Neural cell (in vitro differentiated cells): Measurements from ENCODE around the gene FHIT. TPM values are rescaled to one million over a fixed set of nuclear protein-coding genes. Genes with fewer than 3 reads are reported as not detected.

Experiments used
- H2AFZ ChIP-seq: fragments of 200-600, 300-800 bp; sonication (generic), shearing (Covaris generic); 2 replicates; pipeline ENCODE4 v1.6.0; 2014; ENCODE audit warnings: low read depth, mild to moderate bottlenecking, antibody characterized with exemption, low read length, moderate library complexity
- H3F3A ChIP-seq: fragments of 200-600 bp; shearing (Covaris generic); 2 replicates; pipeline ENCODE4 v1.6.1; 2016; ENCODE audit warnings: mild to moderate bottlenecking, moderate library complexity, mixed read lengths, antibody characterized with exemption, low read length; ENCODE audit not compliant: insufficient read depth, poor library complexity, severe bottlenecking
- H3K27ac ChIP-seq: fragments of 200-600, 300-800 bp; sonication (generic), shearing (Covaris generic); 2 replicates; pipeline ENCODE4 v1.5.1; 2014; ENCODE audit warnings: mild to moderate bottlenecking, low read length, moderate library complexity
- H3K27me3 ChIP-seq: fragments of 300-800, 200-600 bp; sonication (generic), shearing (Covaris generic); 2 replicates; pipeline ENCODE4 v1.6.0; 2014; ENCODE audit warnings: mild to moderate bottlenecking, low read depth, low read length, moderate library complexity; ENCODE audit not compliant: insufficient read depth
- H3K36me3 ChIP-seq: fragments of 300-800, 200-600 bp; sonication (generic), shearing (Covaris generic); 2 replicates; pipeline ENCODE4 v1.5.1; 2014; ENCODE audit warnings: mild to moderate bottlenecking, antibody characterized with exemption, low read length, moderate library complexity; ENCODE audit not compliant: insufficient read depth
- H3K4me2 ChIP-seq: fragments of 300-800, 200-600 bp; sonication (generic), shearing (Covaris generic); 2 replicates; pipeline ENCODE4 v1.6.0; 2014; ENCODE audit warnings: mild to moderate bottlenecking, low read length
- H3K4me3 ChIP-seq: fragments of 300-800, 200-600 bp; sonication (generic), shearing (Covaris generic); 2 replicates; pipeline ENCODE4 v1.5.1; 2014; ENCODE audit warnings: mild to moderate bottlenecking, low read length, moderate library complexity
- H3K79me2 ChIP-seq: fragments of 200-600 bp; shearing (Covaris generic); replicated peaks from 2 replicates; pipeline ENCODE4 v1.6.0; 2014; ENCODE audit warnings: mild to moderate bottlenecking, low read length, moderate library complexity; ENCODE audit not compliant: insufficient read depth
- H3K9ac ChIP-seq: fragments of 300-800, 200-600 bp; sonication (generic), shearing (Covaris generic); 2 replicates; pipeline ENCODE4 v1.6.1; 2016; ENCODE audit warnings: mild to moderate bottlenecking, low read length, mixed read lengths
- H3K9me2 ChIP-seq: fragments of 200-600 bp; shearing (Covaris generic); 2 replicates; pipeline ENCODE4 v1.6.1; 2016; ENCODE audit warnings: mild to moderate bottlenecking, low read length, mixed read lengths; ENCODE audit not compliant: insufficient read depth
- H3K9me3 ChIP-seq: fragments of 200-600, 300-800 bp; sonication (generic), shearing (Covaris generic); 2 replicates; pipeline ENCODE4 v1.6.1; 2016; ENCODE audit warnings: mild to moderate bottlenecking, mixed run types, low read length, moderate library complexity, mixed read lengths
- H4K20me1 ChIP-seq: fragments of 200-600 bp; shearing (Covaris generic); 2 replicates; pipeline ENCODE4 v1.6.1; 2016; ENCODE audit warnings: mild to moderate bottlenecking, mixed run types; ENCODE audit not compliant: insufficient read depth
- CTCF ChIP-seq: fragments of 450-650 bp; IDR thresholded peaks from 2 replicates; pipeline ENCODE4 v1.5.1; 2014; ENCODE audit warnings: antibody characterized with exemption, mild to moderate bottlenecking, moderate library complexity; ENCODE audit not compliant: poor library complexity, severe bottlenecking
- EP300 ChIP-seq: fragments of 450-650 bp; conservative IDR thresholded peaks from 2 replicates; pipeline ENCODE4 v1.6.1; 2014; ENCODE audit warnings: antibody characterized with exemption, mild to moderate bottlenecking, moderate library complexity; ENCODE audit not compliant: poor library complexity, severe bottlenecking
- EZH2 ChIP-seq: fragments of 200-600, 300-800 bp; shearing (Covaris generic), sonication (generic); IDR thresholded peaks from 2 replicates; pipeline ENCODE4 v1.6.1; 2014; ENCODE audit warnings: antibody characterized with exemption, low read length, borderline replicate concordance, mild to moderate bottlenecking; ENCODE audit not compliant: insufficient read depth, poor library complexity, severe bottlenecking
- MXI1 ChIP-seq: fragments of 450-650 bp; conservative IDR thresholded peaks from 2 replicates; pipeline ENCODE4 v1.6.1; 2014; ENCODE audit warnings: antibody characterized with exemption, mild to moderate bottlenecking; ENCODE audit not compliant: poor library complexity, severe bottlenecking
- POLR2AphosphoS5 ChIP-seq: IDR thresholded peaks from 2 replicates; pipeline ENCODE4 v1.6.1; 2012
- RAD21 ChIP-seq: fragments of 450-650 bp; conservative IDR thresholded peaks from 2 replicates; pipeline ENCODE4 v1.6.1; 2014; ENCODE audit warnings: antibody characterized with exemption, mild to moderate bottlenecking, moderate library complexity
- REST ChIP-seq: IDR thresholded peaks from 2 replicates; pipeline ENCODE4 v1.6.1; 2012; ENCODE audit warnings: borderline replicate concordance
- SMC3 ChIP-seq: fragments of 450-650 bp; conservative IDR thresholded peaks from 2 replicates; pipeline ENCODE4 v1.6.1; 2014; ENCODE audit warnings: antibody characterized with exemption, mild to moderate bottlenecking, moderate library complexity; ENCODE audit not compliant: poor library complexity
- TAF1 ChIP-seq: IDR thresholded peaks from 2 replicates; pipeline ENCODE4 v1.6.1; 2012; ENCODE audit warnings: low read depth
- polyA plus RNA-seq: library from polyadenylated mRNA; depleted of rRNA; stranded (reverse); fragments of >200 nt; gene quantifications from 2 replicates; pipeline ENCODE4 v1.2.3, GENCODE V29; 2014

FHIT gene
- polyA plus RNA-seq, 1 donor from 2014 or later = not detected

- Histone ChIP-seq H3K9ac (no peak overlapping the region), H3K9me2 (no peaks in the 10 kb centered on the region), H3K27me3 (no peaks in the 10 kb centered on the region), H3K4me2 (no peak overlapping the region), H3F3A (no peaks in the 10 kb centered on the region), H2AFZ (no peak overlapping the region), H3K4me3 (no peak overlapping the region), H4K20me1 (no peaks in the 10 kb centered on the region), H3K27ac (no peak overlapping the region), H3K79me2 (no peaks in the 10 kb centered on the region), H3K9me3 (no peaks in the 10 kb centered on the region), H3K36me3 (no peaks in the 10 kb centered on the region)
- no peak for TF ChIP-seq EP300
- no peak for TF ChIP-seq TAF1
- no peak for TF ChIP-seq EZH2
- no peak for TF ChIP-seq MXI1
- TF ChIP-seq CTCF = no peak
- TF ChIP-seq REST = no peak
- TF ChIP-seq POLR2AphosphoS5 = no peak
- TF ChIP-seq RAD21 = no peak
- TF ChIP-seq SMC3 = no peak
Observed at GRCh38 chr3:59783468-59783988, 1467.7 kb downstream of the FHIT start.

- H3K27ac ChIP-seq = no peak overlapping the region
- no peak overlapping the region for H3K4me2 ChIP-seq
- no peak overlapping the region for H3K4me3 ChIP-seq
- no peak overlapping the region for H3K9ac ChIP-seq
- H4K20me1 ChIP-seq = no peaks in the 10 kb centered on the region
- TF ChIP-seq EP300 = no peak
- no peak for TF ChIP-seq POLR2AphosphoS5
- TF ChIP-seq REST = no peak
- TF ChIP-seq MXI1 = no peak
- TF ChIP-seq TAF1 = no peak
- H3K9me3 ChIP-seq = no peaks in the 10 kb centered on the region
- no peaks in the 10 kb centered on the region for H3F3A ChIP-seq
- H2AFZ ChIP-seq = no peak overlapping the region
- no peaks in the 10 kb centered on the region for H3K36me3 ChIP-seq
- H3K9me2 ChIP-seq = no peaks in the 10 kb centered on the region
- no peaks in the 10 kb centered on the region for H3K79me2 ChIP-seq
- no peaks in the 10 kb centered on the region for H3K27me3 ChIP-seq
Observed at GRCh38 chr3:59782664-59783063, 1468.6 kb downstream of the FHIT start.
